Gastrocnemius medialis (tissue), 4 donors: ENCODE data around the gene LINGO3.
A peak's percentile ranks its signal among the peaks of the same experiment; 100 is the strongest.

Experiments used
- CTCF ChIP-seq, 5 experiments: fragments of 450-650 bp in 3 of 5; fragments of 200-600 bp in 2 of 5; sonication (generic) in 2 of 5; IDR thresholded peaks in 4 of 5; conservative IDR thresholded peaks in 1 of 5; 1 replicate in 4 of 5; 2 replicates in 1 of 5; pipeline ENCODE4 v1.5.1; 2016 to 2019; ENCODE audit warnings: antibody characterized with exemption in 5 of 5, mild to moderate bottlenecking in 3 of 5, moderate library complexity in 3 of 5
- POLR2A ChIP-seq, 2 donors: fragments of 450-650 bp; IDR thresholded peaks; one replicate each; pipeline ENCODE4 v1.6.1; 2017; ENCODE audit warnings: antibody characterized with exemption in 2 of 2, mild to moderate bottlenecking in 2 of 2, moderate library complexity in 2 of 2

DNA sequence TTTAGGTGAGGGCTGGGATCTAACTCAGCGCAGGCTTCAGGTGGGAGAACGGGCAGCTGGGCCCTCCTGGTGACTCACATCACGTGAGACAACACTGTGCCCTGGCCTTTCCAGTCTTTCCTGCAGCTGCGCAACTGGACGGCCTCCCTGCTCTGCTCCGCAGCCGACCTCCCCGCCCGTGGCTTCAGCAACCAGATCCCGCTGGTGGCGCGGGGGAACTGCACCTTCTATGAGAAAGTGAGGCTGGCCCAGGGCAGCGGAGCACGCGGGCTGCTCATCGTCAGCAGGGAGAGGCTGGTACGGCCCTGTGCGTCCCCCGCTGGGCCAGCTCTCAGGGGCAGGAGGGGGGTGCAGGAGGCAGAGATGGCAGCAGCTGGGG, 29.4 kb upstream of the LINGO3 start:
- TF ChIP-seq CTCF (IDR thresholded peaks at IDR 0.05 in 4 of 5, conservative IDR thresholded peaks at IDR 0.05 in 1 of 5) (peak in 3 of 5 experiments; percentile 14 to 18 (median 15)), POLR2A (IDR thresholded peaks at IDR 0.05) (no peak)
